ENCODE results near the gene RHOBTB1. TPM values are rescaled to one million over a fixed set of nuclear protein-coding genes. Genes with fewer than 3 reads are reported as not detected.
A peak's percentile ranks its signal among the peaks of the same experiment; 100 is the strongest.

The RHOBTB1 gene
- total and polyA plus RNA-seq, 9 of the 15 experiments (the other 6 are each of a cell fraction or from before 2014, with no cell fraction given): 1.7 to 11.7 (median 9.3) TPM

GRCh38 chr10:60827791-60828488 is 116.0 kb downstream of the RHOBTB1 start (continued):
- TF ChIP-seq HNRNPK (IDR thresholded peaks at IDR 0.05; ENCODE audit: low read depth, low read length, poor library complexity, severe bottlenecking): no peak
- TF ChIP-seq LEF1 (IDR thresholded peaks at IDR 0.05): peak; percentile 64; the same call in 1 of the 2 replicates
- no peak for TF ChIP-seq MCM2 (IDR thresholded peaks at IDR 0.05; ENCODE audit: low read depth)
- no peak for TF ChIP-seq POLR2A (conservative IDR thresholded peaks at IDR 0.05)
- peak in 1 of 2 experiments; percentile 43 for TF ChIP-seq AFF1 (IDR thresholded peaks at IDR 0.05; ENCODE audit: low read depth in 1 of 2, partially characterized antibody in 2 of 2)
- TF ChIP-seq ZNF584 (CRISPR knock-in tag; IDR thresholded peaks at IDR 0.05; ENCODE audit: low read depth): 0 out of 2 replicates have a peak, but pooled peaks have one; percentile 61
- TF ChIP-seq HDAC2 (IDR thresholded peaks at IDR 0.05): peak; percentile 39; the same call in 1 of the 2 replicates
- 0 out of 4 replicates have a peak, but pooled peaks of 1 of the 2 experiments have one; percentile 38 for TF ChIP-seq ZNF639 (CRISPR knock-in tag; conservative IDR thresholded peaks at IDR 0.05 in 1 of 2, IDR thresholded peaks at IDR 0.05 in 1 of 2)
- no peak for TF ChIP-seq NR2C1 (IDR thresholded peaks at IDR 0.05)
- TF ChIP-seq NR2C1 (tag; IDR thresholded peaks at IDR 0.05): peak; percentile 41; the same call in 1 of the 2 replicates
- no peak for TF ChIP-seq TAL1 (IDR thresholded peaks at IDR 0.05)
- TF ChIP-seq YY1 (IDR thresholded peaks at IDR 0.05; ENCODE audit: borderline replicate concordance in 1 of 3, control insufficient read depth in 1 of 3, extremely low read depth in 1 of 3, insufficient read depth in 3 of 3, insufficient read length in 1 of 3, insufficient replicate concordance in 2 of 3, low read depth in 1 of 3, low read length in 2 of 3): no peak
- no peak for TF ChIP-seq FOXK2 (conservative IDR thresholded peaks at IDR 0.05 in 1 of 2, IDR thresholded peaks at IDR 0.05 in 1 of 2; ENCODE audit: low read depth in 2 of 2)
- TF ChIP-seq ZNF324 (CRISPR knock-in tag; IDR thresholded peaks at IDR 0.05): no peak
- peak; percentile 97 for TF ChIP-seq SMAD4 (CRISPR knock-in tag; conservative IDR thresholded peaks at IDR 0.05)
- TF ChIP-seq ETV1 (tag; conservative IDR thresholded peaks at IDR 0.05; ENCODE audit: low read depth): peak; percentile 57; the same call in 1 of the 2 replicates
- peak; percentile 74 for TF ChIP-seq CXXC5 (CRISPR knock-in tag; IDR thresholded peaks at IDR 0.05)
- TF ChIP-seq ZKSCAN8 (CRISPR knock-in tag; IDR thresholded peaks at IDR 0.05): peak; percentile 73
- no peak for TF ChIP-seq DACH1 (IDR thresholded peaks at IDR 0.05; ENCODE audit: partially characterized antibody)
- TF ChIP-seq DMBX1 (CRISPR knock-in tag; IDR thresholded peaks at IDR 0.05; ENCODE audit: borderline replicate concordance): peak; percentile 83
- no peak for TF ChIP-seq MED1 (CRISPR knock-in tag; IDR thresholded peaks at IDR 0.05; ENCODE audit: borderline replicate concordance)
- TF ChIP-seq ZBTB17 (CRISPR knock-in tag; IDR thresholded peaks at IDR 0.05): peak; percentile 50; the same call in 1 of the 2 replicates
- peak; percentile 46; the same call in 1 of the 2 replicates for TF ChIP-seq GATAD2A (IDR thresholded peaks at IDR 0.05)
- no peak for TF ChIP-seq ZNF316 (IDR thresholded peaks at IDR 0.05)

Measured in K562 (cell line).